K562 (cell line): ENCODE measurements around the gene ADARB2. TPM values are rescaled to one million over a fixed set of nuclear protein-coding genes. Genes with fewer than 3 reads are reported as not detected.

ENCODE experiments used
- ATAC-seq: fragments of 200-7000 bp; cut with Tn5 transposase; 3 replicates; pipeline ENCODE4 v1.9.1; 2020; ENCODE audit warnings: moderate library complexity
- BruUV-seq: library from RNA; stranded (reverse); fragments of 400-500 nt; replicated peaks from 2 replicates; lab custom pipeline; 2021; lab: Mats Ljungman, UMichigan
- CTCF ChIA-PET: fragments of 300-600 bp; formaldehyde crosslinking; extraction: SDS; loops from one replicate; lab custom pipeline; 2021; ENCODE audit warnings: low intra/inter-chr PET ratio; lab: Yijun Ruan, JAX
- POLR2A ChIA-PET: fragments of 300-600, 350-650 bp; sonication (Branson Sonifier 250); formaldehyde crosslinking; extraction: SDS; loops from one replicate; lab custom pipeline; 2021; ENCODE audit warnings: antibody characterized with exemption, inconsistent platforms; lab: Yijun Ruan, JAX
- DNase-seq, 4 experiments: peaks; one replicate each; pipeline versions ENCODE4 v3.0.0 to v3.0.0-alpha.2; 2011 to 2018; ENCODE audit warnings: low spot score in 3 of 4, mixed read lengths in 3 of 4; ENCODE audit errors: extremely low read depth in 1 of 4
- FAIRE-seq: peaks from 2 replicates; lab custom pipeline; 2011; peaks lifted over from hg19 to GRCh38; lab: Jason Lieb, UNC
- H2AFZ ChIP-seq: 2 replicates; pipeline ENCODE4 v1.6.0; 2011; ENCODE audit warnings: low read depth, low read length, control low read depth, inconsistent platforms
- H3K27ac ChIP-seq: fragments of 200-600 bp; 3 replicates; pipeline ENCODE4 v1.8.0; 2011; ENCODE audit warnings: low read depth, mild to moderate bottlenecking, control low read depth, inconsistent platforms, low read length, moderate library complexity, mixed read lengths; ENCODE audit errors: extremely low read depth
- H3K27me3 ChIP-seq, 2 experiments: fragments of 300-600 bp in 1 of 2; 2 replicates in 1 of 2; 3 replicates in 1 of 2; pipeline versions ENCODE4 v1.6.0 to v1.8.0; 2011; ENCODE audit warnings: inconsistent platforms in 2 of 2, low read length in 2 of 2, mild to moderate bottlenecking in 1 of 2, mixed read lengths in 1 of 2, moderate library complexity in 1 of 2; ENCODE audit not compliant: control insufficient read depth in 2 of 2, insufficient read depth in 2 of 2
- H3K36me3 ChIP-seq: fragments of 300-600 bp; 3 replicates; pipeline ENCODE4 v1.8.0; 2011; ENCODE audit warnings: mild to moderate bottlenecking, low read length, inconsistent platforms; ENCODE audit not compliant: control insufficient read depth, insufficient read depth
- H3K4me1 ChIP-seq, 2 experiments: fragments of 200-600 bp in 1 of 2; replicated peaks in 1 of 2; 2 replicates in 1 of 2; 3 replicates in 1 of 2; pipeline versions ENCODE4 v1.5.1 to v1.8.0; 2011; ENCODE audit warnings: inconsistent platforms in 2 of 2, low read length in 2 of 2, mild to moderate bottlenecking in 1 of 2, mixed read lengths in 1 of 2, moderate library complexity in 1 of 2; ENCODE audit not compliant: control insufficient read depth in 2 of 2, insufficient read depth in 2 of 2
- H3K4me2 ChIP-seq: 2 replicates; pipeline ENCODE4 v1.6.1; 2011; ENCODE audit warnings: low read length, control low read depth, inconsistent platforms, mixed read lengths; ENCODE audit not compliant: insufficient read depth
- H3K4me3 ChIP-seq: fragments of 200-600 bp; sonication (generic), shearing (Covaris generic); 2 replicates; pipeline ENCODE4 v1.5.1; 2016; ENCODE audit warnings: control low read depth, inconsistent platforms
- H3K79me2 ChIP-seq: fragments of 200-600 bp; 3 replicates; pipeline ENCODE4 v1.8.0; 2011; ENCODE audit warnings: low read length, inconsistent platforms; ENCODE audit not compliant: control insufficient read depth, insufficient read depth
- H3K9ac ChIP-seq, 2 experiments: 2 replicates each; pipeline versions ENCODE4 v1.6.0 to v1.6.1; 2011; ENCODE audit warnings: low read depth in 2 of 2, low read length in 2 of 2, control low read depth in 1 of 2, inconsistent platforms in 1 of 2, mild to moderate bottlenecking in 1 of 2, mixed read lengths in 1 of 2; ENCODE audit not compliant: insufficient read depth in 1 of 2
- H3K9me1 ChIP-seq: one replicate; pipeline ENCODE4 v1.6.0; 2011; ENCODE audit warnings: inconsistent platforms, mild to moderate bottlenecking, low read length, moderate library complexity; ENCODE audit not compliant: control insufficient read depth, insufficient read depth
- H3K9me3 ChIP-seq: replicated peaks from 2 replicates; pipeline ENCODE4 v1.5.1; 2011; ENCODE audit warnings: low read depth, low read length, inconsistent platforms; ENCODE audit not compliant: control insufficient read depth, insufficient read depth
- H4K20me1 ChIP-seq: replicated peaks from 2 replicates; pipeline ENCODE4 v1.6.1; 2011; ENCODE audit warnings: low read length, inconsistent platforms, mixed read lengths; ENCODE audit not compliant: control insufficient read depth, insufficient read depth
- ASH1L ChIP-seq: fragments of 450-650 bp; IDR thresholded peaks from 2 replicates; pipeline ENCODE4 v1.6.1; 2018; ENCODE audit warnings: borderline replicate concordance, mild to moderate bottlenecking, low read depth; ENCODE audit not compliant: partially characterized antibody
- ETV1 ChIP-seq: fragments of 450-650 bp; conservative IDR thresholded peaks from 2 replicates; pipeline ENCODE4 v1.6.1; 2016; ENCODE audit warnings: missing genetic modification characterization, control low read depth, low read depth, missing compliant biosample characterization
- GTF2E2 ChIP-seq: fragments of 200-800 bp; sonication (Bioruptor generic); IDR thresholded peaks from 2 replicates; pipeline ENCODE4 v1.6.1; 2016; ENCODE audit warnings: missing genetic modification characterization, missing compliant biosample characterization
- HMG20B ChIP-seq: fragments of 250-450 bp; sonication (Bioruptor Pico); IDR thresholded peaks from 2 replicates; pipeline ENCODE4 v1.5.0; 2021; ENCODE audit warnings: mild to moderate bottlenecking
- KLF13 ChIP-seq: fragments of 450-650 bp; IDR thresholded peaks from 2 replicates; pipeline ENCODE4 v1.6.1; 2016; ENCODE audit warnings: missing genetic modification characterization, low read depth, mild to moderate bottlenecking, missing compliant biosample characterization, moderate library complexity, borderline replicate concordance
- MTA3 ChIP-seq: fragments of 450-650 bp; formaldehyde crosslinking; IDR thresholded peaks from 2 replicates; pipeline ENCODE4 v1.6.1; 2017; ENCODE audit warnings: mild to moderate bottlenecking, borderline replicate concordance
- PHF20 ChIP-seq: fragments of 450-650 bp; IDR thresholded peaks from 2 replicates; pipeline ENCODE4 v1.6.1; 2018; ENCODE audit not compliant: partially characterized antibody
- SOX6 ChIP-seq: fragments of 450-650 bp; IDR thresholded peaks from 2 replicates; pipeline ENCODE4 v1.6.1; 2014; ENCODE audit warnings: mild to moderate bottlenecking
- ZFP30 ChIP-seq: fragments of 250-450 bp; sonication (Bioruptor Pico); IDR thresholded peaks from 2 replicates; pipeline ENCODE4 v1.8.0; 2022; ENCODE audit warnings: moderate library complexity, mild to moderate bottlenecking, inconsistent platforms, borderline replicate concordance
- ZNF780A ChIP-seq: fragments of 250-450 bp; sonication (Bioruptor Pico); IDR thresholded peaks from 2 replicates; pipeline ENCODE4 v1.5.0; 2021; ENCODE audit warnings: mild to moderate bottlenecking
- ZNF79 ChIP-seq: fragments of 250-450 bp; sonication (Bioruptor Pico); IDR thresholded peaks from 2 replicates; pipeline ENCODE4 v1.4.0; 2020; ENCODE audit warnings: low read depth, mild to moderate bottlenecking, moderate library complexity
- WGBS: fragments of 100-300 bp; shearing (Covaris generic); methylation state at CpG from one replicate; pipeline ENCODE4 v1.1.6; 2016; ENCODE audit warnings: low coverage, mixed read lengths; ENCODE audit not compliant: insufficient coverage; ENCODE audit errors: missing lambda C conversion rate; 5-methylcytosine and 5-hydroxymethylcytosine counted together
- in situ Hi-C: fragments of 300-500 bp; cut with MboI; formaldehyde crosslinking; loops from 4 replicates; pipeline ENCODE4 v1.15.0; 2018; ENCODE audit warnings: inconsistent platforms, mixed read lengths
- intact Hi-C: fragments of 100-400 bp; cut with micrococcal nuclease; formaldehyde crosslinking; loops from 2 replicates; pipeline ENCODE4 v1.14.2; 2022
- polyA plus RNA-seq, 8 experiments: library from polyadenylated mRNA; depleted of rRNA in 4 of 8; stranded (reverse) in 5 of 8; unstranded in 3 of 8; fragments of >200 nt; fragmentation: Nextera tagmentation in 2 of 8; fragmentation: Illumina TruSeq in 1 of 8; extraction: Ambion mirVana in 2 of 8; extraction: Trizol in 1 of 8; gene quantifications; 2 replicates each; pipeline versions ENCODE4 v1.2.1 to v1.2.3, GENCODE V29; 2011 to 2014; ENCODE audit warnings: inconsistent platforms in 1 of 8, missing spikeins in 1 of 8
- total RNA-seq, 7 experiments: library from RNA; depleted of rRNA in 6 of 7; stranded (reverse); fragments of >200 nt in 6 of 7; fragmentation: Illumina TruSeq in 2 of 7; extraction: Trizol in 2 of 7; gene quantifications; 2 replicates each; pipeline versions ENCODE4 v1.2.1 to v1.2.3, GENCODE V29; 2011 to 2021; ENCODE audit warnings: low replicate concordance in 1 of 7
- TF ChIP-seq, protein P1 (sequence below): fragments of 450-650 bp; formaldehyde crosslinking; IDR thresholded peaks from 2 replicates; pipeline ENCODE4 v1.4.0; 2020; ENCODE audit warnings: mild to moderate bottlenecking, moderate library complexity
- TF ChIP-seq, protein P2 (sequence below): fragments of 250-450 bp; sonication (Bioruptor Pico); IDR thresholded peaks from 2 replicates; pipeline ENCODE4 v1.6.1; 2021; ENCODE audit warnings: mild to moderate bottlenecking
- TF ChIP-seq, protein P3 (sequence below): fragments of 450-650 bp; IDR thresholded peaks from 2 replicates; pipeline ENCODE4 v1.6.1; 2016; ENCODE audit warnings: borderline replicate concordance
- TF ChIP-seq, protein P4 (sequence below): IDR thresholded peaks from 3 replicates; pipeline ENCODE4 v1.6.1; 2011; ENCODE audit warnings: borderline replicate concordance, mild to moderate bottlenecking; ENCODE audit not compliant: insufficient read length, insufficient read depth

Gene ADARB2
- total and polyA plus RNA-seq, 9 of the 15 experiments (the other 6 are each of a cell fraction or from before 2014, with no cell fraction given): not detected

DNA sequence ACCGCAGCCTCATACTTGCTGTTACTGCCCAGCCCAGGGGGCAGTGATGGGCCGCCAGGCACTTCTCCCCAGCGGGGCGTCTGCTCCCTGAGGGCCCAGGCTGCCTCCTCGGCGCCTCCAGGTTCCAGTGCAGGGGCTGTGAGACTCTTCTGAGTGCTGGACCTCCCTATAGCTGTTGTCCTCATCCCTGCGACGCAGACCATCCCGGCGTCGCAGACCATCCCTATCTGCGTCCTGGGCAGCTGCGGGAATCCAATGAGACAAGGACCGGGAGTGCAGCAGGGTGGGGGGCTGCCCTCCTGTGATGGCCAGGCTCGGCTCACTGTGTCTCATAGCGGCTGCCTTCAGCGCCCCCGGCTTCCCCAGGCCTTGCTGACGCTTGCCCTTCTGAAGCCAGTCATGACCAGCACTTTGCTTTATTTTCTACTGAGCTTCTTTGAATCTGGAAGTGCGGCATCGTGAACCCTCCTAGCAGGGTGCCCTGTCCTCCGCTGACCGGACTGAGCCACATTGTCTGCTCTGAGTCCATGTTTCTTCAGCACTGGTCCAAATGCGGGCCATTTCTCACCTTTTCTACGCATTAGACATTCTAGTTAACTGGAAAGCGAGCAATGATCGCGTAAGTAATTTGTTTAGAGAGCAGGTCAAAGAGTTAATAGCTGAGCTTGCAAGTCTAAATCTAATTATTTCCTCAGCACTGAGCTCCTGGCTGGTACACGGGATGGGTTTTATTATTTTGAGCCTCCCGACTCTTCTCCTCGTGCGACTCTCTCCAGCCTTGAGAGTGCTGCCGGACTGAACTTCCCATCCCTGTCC lies 341.6 kb downstream of the ADARB2 start:
- H3K4me2 ChIP-seq: no peak overlapping the region
- no peak for TF ChIP-seq GTF2E2 (tag)
- TF ChIP-seq, protein P1, sequence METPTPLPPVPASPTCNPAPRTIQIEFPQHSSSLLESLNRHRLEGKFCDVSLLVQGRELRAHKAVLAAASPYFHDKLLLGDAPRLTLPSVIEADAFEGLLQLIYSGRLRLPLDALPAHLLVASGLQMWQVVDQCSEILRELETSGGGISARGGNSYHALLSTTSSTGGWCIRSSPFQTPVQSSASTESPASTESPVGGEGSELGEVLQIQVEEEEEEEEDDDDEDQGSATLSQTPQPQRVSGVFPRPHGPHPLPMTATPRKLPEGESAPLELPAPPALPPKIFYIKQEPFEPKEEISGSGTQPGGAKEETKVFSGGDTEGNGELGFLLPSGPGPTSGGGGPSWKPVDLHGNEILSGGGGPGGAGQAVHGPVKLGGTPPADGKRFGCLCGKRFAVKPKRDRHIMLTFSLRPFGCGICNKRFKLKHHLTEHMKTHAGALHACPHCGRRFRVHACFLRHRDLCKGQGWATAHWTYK (CRISPR knock-in tag): no peak
- TF ChIP-seq, protein P2, sequence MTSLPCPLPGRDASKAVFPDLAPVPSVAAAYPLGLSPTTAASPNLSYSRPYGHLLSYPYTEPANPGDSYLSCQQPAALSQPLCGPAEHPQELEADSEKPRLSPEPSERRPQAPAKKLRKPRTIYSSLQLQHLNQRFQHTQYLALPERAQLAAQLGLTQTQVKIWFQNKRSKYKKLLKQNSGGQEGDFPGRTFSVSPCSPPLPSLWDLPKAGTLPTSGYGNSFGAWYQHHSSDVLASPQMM (CRISPR knock-in tag): no peak
- TF ChIP-seq HMG20B (CRISPR knock-in tag): no peak
- TF ChIP-seq MTA3: no peak
- no peak for TF ChIP-seq ASH1L
- TF ChIP-seq, protein P3, sequence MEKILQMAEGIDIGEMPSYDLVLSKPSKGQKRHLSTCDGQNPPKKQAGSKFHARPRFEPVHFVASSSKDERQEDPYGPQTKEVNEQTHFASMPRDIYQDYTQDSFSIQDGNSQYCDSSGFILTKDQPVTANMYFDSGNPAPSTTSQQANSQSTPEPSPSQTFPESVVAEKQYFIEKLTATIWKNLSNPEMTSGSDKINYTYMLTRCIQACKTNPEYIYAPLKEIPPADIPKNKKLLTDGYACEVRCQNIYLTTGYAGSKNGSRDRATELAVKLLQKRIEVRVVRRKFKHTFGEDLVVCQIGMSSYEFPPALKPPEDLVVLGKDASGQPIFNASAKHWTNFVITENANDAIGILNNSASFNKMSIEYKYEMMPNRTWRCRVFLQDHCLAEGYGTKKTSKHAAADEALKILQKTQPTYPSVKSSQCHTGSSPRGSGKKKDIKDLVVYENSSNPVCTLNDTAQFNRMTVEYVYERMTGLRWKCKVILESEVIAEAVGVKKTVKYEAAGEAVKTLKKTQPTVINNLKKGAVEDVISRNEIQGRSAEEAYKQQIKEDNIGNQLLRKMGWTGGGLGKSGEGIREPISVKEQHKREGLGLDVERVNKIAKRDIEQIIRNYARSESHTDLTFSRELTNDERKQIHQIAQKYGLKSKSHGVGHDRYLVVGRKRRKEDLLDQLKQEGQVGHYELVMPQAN: no peak
- TF ChIP-seq, protein P4, sequence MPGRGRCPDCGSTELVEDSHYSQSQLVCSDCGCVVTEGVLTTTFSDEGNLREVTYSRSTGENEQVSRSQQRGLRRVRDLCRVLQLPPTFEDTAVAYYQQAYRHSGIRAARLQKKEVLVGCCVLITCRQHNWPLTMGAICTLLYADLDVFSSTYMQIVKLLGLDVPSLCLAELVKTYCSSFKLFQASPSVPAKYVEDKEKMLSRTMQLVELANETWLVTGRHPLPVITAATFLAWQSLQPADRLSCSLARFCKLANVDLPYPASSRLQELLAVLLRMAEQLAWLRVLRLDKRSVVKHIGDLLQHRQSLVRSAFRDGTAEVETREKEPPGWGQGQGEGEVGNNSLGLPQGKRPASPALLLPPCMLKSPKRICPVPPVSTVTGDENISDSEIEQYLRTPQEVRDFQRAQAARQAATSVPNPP: no peak
- no peak for TF ChIP-seq ZNF79
- no peak for TF ChIP-seq KLF13 (tag)
- no peak for TF ChIP-seq PHF20
- no peak for TF ChIP-seq SOX6
- no peak for TF ChIP-seq ZFP30 (CRISPR knock-in tag)
- TF ChIP-seq ZNF780A (CRISPR knock-in tag): no peak
- no peak for TF ChIP-seq ETV1 (tag)

More for the DNA sequence above, 341.6 kb downstream of the ADARB2 start:
- peaks cover 3% of the 10 kb centered on the region; the same call in 1 of the 2 replicates for H4K20me1 ChIP-seq
- H3K27me3 ChIP-seq: peaks cover 15 to 57% of the 10 kb centered on the region in 2 experiments
- no peaks in the 10 kb centered on the region for H3K9me1 ChIP-seq
- H3K36me3 ChIP-seq: no peaks in the 10 kb centered on the region
- H3K4me1 ChIP-seq: no peaks in the 10 kb centered on the region
- no peak overlapping the region for H3K9ac ChIP-seq
- CTCF ChIA-PET: no interaction called here
- DNase-seq: no peak
- WGBS: 4% methylated on average over 33 of the region's 33 CpGs
- no peak overlapping the region for H3K4me3 ChIP-seq
- no peak for FAIRE-seq
- no peak overlapping the region for H3K27ac ChIP-seq
- in situ Hi-C loops (no loop called here), intact Hi-C loops (no loop called here)
- no TSS peak for BruUV-seq
- no peak overlapping the region for H2AFZ ChIP-seq
- no peaks in the 10 kb centered on the region for H3K79me2 ChIP-seq
- POLR2A ChIA-PET: no interaction called here
- peak; percentile 21; the same call in 2 of the 3 replicates for ATAC-seq
- H3K9me3 ChIP-seq: no peaks in the 10 kb centered on the region
